CD14-positive monocyte (primary cell): ENCODE measurements around the gene RSPO3. TPM values are rescaled to one million over a fixed set of nuclear protein-coding genes. Genes with fewer than 3 reads are reported as not detected.

Experiments
- DNase-seq, 3 donors: peaks; one replicate each; pipeline ENCODE4 v3.0.0-alpha.2; 2011 to 2022
- H2AFZ ChIP-seq: 2 replicates; pipeline ENCODE4 v1.6.0; 2012; ENCODE audit warnings: mild to moderate bottlenecking, low read depth, low read length, inconsistent platforms; ENCODE audit not compliant: insufficient read depth, poor library complexity, severe bottlenecking
- H3K27ac ChIP-seq, 2 donors: 1 replicate in 1 of 2; 2 replicates in 1 of 2; pipeline ENCODE4 v1.5.1; 2012 to 2013; ENCODE audit warnings: low read length in 2 of 2, control low read depth in 1 of 2, inconsistent platforms in 1 of 2, low read depth in 1 of 2, mild to moderate bottlenecking in 1 of 2
- H3K27me3 ChIP-seq, 2 donors: one replicate each; pipeline versions ENCODE4 v1.6.0 to v1.6.1; 2011 to 2013; ENCODE audit warnings: low read length in 2 of 2; ENCODE audit not compliant: control insufficient read depth in 2 of 2, insufficient read depth in 2 of 2
- H3K36me3 ChIP-seq, 2 donors: replicated peaks in 1 of 2; 1 replicate in 1 of 2; 2 replicates in 1 of 2; pipeline versions ENCODE4 v1.5.1 to v1.6.1; 2012 to 2013; ENCODE audit warnings: low read length in 2 of 2, control low read depth in 1 of 2, inconsistent platforms in 1 of 2, mild to moderate bottlenecking in 1 of 2; ENCODE audit not compliant: insufficient read depth in 2 of 2, control insufficient read depth in 1 of 2
- H3K4me1 ChIP-seq, 2 donors: 1 replicate in 1 of 2; 2 replicates in 1 of 2; pipeline versions ENCODE4 v1.5.1 to v1.6.1; 2012 to 2013; ENCODE audit warnings: low read length in 2 of 2, control low read depth in 1 of 2, inconsistent platforms in 1 of 2, mild to moderate bottlenecking in 1 of 2, moderate library complexity in 1 of 2; ENCODE audit not compliant: insufficient read depth in 2 of 2, control insufficient read depth in 1 of 2
- H3K4me2 ChIP-seq: replicated peaks from 2 replicates; pipeline ENCODE3; 2012; ENCODE audit warnings: low read length, moderate library complexity, mild to moderate bottlenecking; ENCODE audit not compliant: poor library complexity, severe bottlenecking; ENCODE audit errors: extremely low read depth
- H3K4me3 ChIP-seq, 3 experiments: fragments of 200-600 bp in 1 of 3; sonication (generic) in 1 of 3; replicated peaks in 1 of 3; 1 replicate in 2 of 3; 2 replicates in 1 of 3; pipeline ENCODE4 v1.5.1; 2011 to 2013; ENCODE audit warnings: low read length in 3 of 3, mild to moderate bottlenecking in 3 of 3, control low read depth in 2 of 3, low read depth in 2 of 3, inconsistent platforms in 1 of 3, moderate library complexity in 1 of 3
- H3K79me2 ChIP-seq: 2 replicates; pipeline ENCODE4 v1.6.0; 2012; ENCODE audit warnings: mild to moderate bottlenecking, control low read depth, inconsistent platforms, low read length, moderate library complexity; ENCODE audit not compliant: insufficient read depth
- H3K9ac ChIP-seq: 2 replicates; pipeline ENCODE4 v1.6.0; 2017; ENCODE audit warnings: low read length, mild to moderate bottlenecking; ENCODE audit not compliant: insufficient read depth, poor library complexity, severe bottlenecking
- H3K9me3 ChIP-seq, 2 donors: replicated peaks in 1 of 2; 1 replicate in 1 of 2; 2 replicates in 1 of 2; pipeline versions ENCODE4 v1.5.1 to v1.6.1; 2012 to 2013; ENCODE audit warnings: low read length in 2 of 2, control low read depth in 1 of 2; ENCODE audit not compliant: control insufficient read depth in 1 of 2, insufficient read depth in 1 of 2
- H4K20me1 ChIP-seq: 2 replicates; pipeline ENCODE4 v1.6.0; 2012; ENCODE audit warnings: mild to moderate bottlenecking, low read length, control low read depth, moderate library complexity; ENCODE audit not compliant: insufficient read depth
- H3K27ac Mint-ChIP-seq, 7 donors: one replicate each; pipeline ENCODE4 v1.8.0; 2020; ENCODE audit warnings: mild to moderate bottlenecking in 7 of 7, mixed read lengths in 7 of 7, moderate library complexity in 6 of 7, inconsistent platforms in 2 of 7
- H3K27me3 Mint-ChIP-seq, 3 donors: one replicate each; pipeline ENCODE4 v1.8.0; 2021 to 2022; ENCODE audit warnings: low read depth in 3 of 3, mild to moderate bottlenecking in 3 of 3, mixed read lengths in 3 of 3, moderate library complexity in 3 of 3, inconsistent platforms in 1 of 3
- H3K36me3 Mint-ChIP-seq, 2 donors: one replicate each; pipeline ENCODE4 v1.8.0; 2020; ENCODE audit warnings: mixed read lengths in 2 of 2, inconsistent platforms in 1 of 2, mild to moderate bottlenecking in 1 of 2
- H3K4me1 Mint-ChIP-seq: one replicate; pipeline ENCODE4 v1.8.0; 2020; ENCODE audit warnings: mild to moderate bottlenecking, mixed read lengths
- H3K4me3 Mint-ChIP-seq, 2 donors: one replicate each; pipeline ENCODE4 v1.8.0; 2020; ENCODE audit warnings: mild to moderate bottlenecking in 2 of 2, mixed read lengths in 2 of 2, moderate library complexity in 1 of 2
- H3K9me3 Mint-ChIP-seq, 7 donors: one replicate each; pipeline ENCODE4 v1.8.0; 2020 to 2022; ENCODE audit warnings: mixed read lengths in 7 of 7, mild to moderate bottlenecking in 6 of 7, moderate library complexity in 6 of 7, inconsistent platforms in 2 of 7
- CTCF ChIP-seq: fragments of 200-600 bp; IDR thresholded peaks from one replicate; pipeline ENCODE4 v1.8.0; 2022; ENCODE audit warnings: antibody characterized with exemption, mild to moderate bottlenecking
- WGBS: methylation state at CpG from one replicate; pipeline ENCODE4 v1.1.5; 2013; ENCODE audit warnings: missing lambda C conversion rate; ENCODE audit not compliant: insufficient coverage; 5-methylcytosine and 5-hydroxymethylcytosine counted together
- intact Hi-C, 2 donors: fragments of 100-400 bp; cut with micrococcal nuclease; formaldehyde crosslinking; loops; one replicate each; pipeline versions ENCODE4 v1.15.0 to v1.15.1; 2023
- polyA plus RNA-seq, 3 donors: library from polyadenylated mRNA; depleted of rRNA in 1 of 3; unstranded in 2 of 3; stranded (reverse) in 1 of 3; fragments of 300-500 nt in 2 of 3; fragments of >200 nt in 1 of 3; fragmentation: Illumina TruSeq in 2 of 3; gene quantifications; 1 replicate in 2 of 3; 2 replicates in 1 of 3; pipeline ENCODE4 v1.2.3, GENCODE V29; 2012 to 2021

Gene RSPO3
- polyA plus RNA-seq, 3 donors, result not detected

GRCh38 chr6:127111526-127111925 lies 6.9 kb upstream of the RSPO3 start:
- H3K27ac ChIP-seq, result no peak overlapping the region
- no peak overlapping the region for H3K4me3 Mint-ChIP-seq
- H3K4me3 ChIP-seq, result no peak overlapping the region
- H2AFZ ChIP-seq, result no peak overlapping the region
- no CpG with 5 or more reads among the region's 4 CpGs for WGBS
- H3K27me3 ChIP-seq, result peaks cover 22 to 26% of the 10 kb centered on the region in 2 donors
- H3K79me2 ChIP-seq, result no peaks in the 10 kb centered on the region
- H3K4me1 ChIP-seq, result peaks cover 22 to 34% of the 10 kb centered on the region in 2 donors
- H3K27ac Mint-ChIP-seq, result peak overlapping the region in 2 of 7 donors; percentile 38 to 39
- H3K36me3 ChIP-seq, result no peaks in the 10 kb centered on the region
- intact Hi-C loops, result loop anchor here (5.0 to 10.0 kb wide), 2 partner anchors 1117 to 1124 kb away; partner anchors contain the start of gene TRMT11 (in 1 of the 2)
- TF ChIP-seq CTCF, result no peak
- no peak overlapping the region for H3K9ac ChIP-seq
- peaks cover 28% of the 10 kb centered on the region for H3K4me1 Mint-ChIP-seq
- H3K4me2 ChIP-seq, result no peak overlapping the region
- H4K20me1 ChIP-seq, result no peaks in the 10 kb centered on the region
- no peaks in the 10 kb centered on the region for H3K36me3 Mint-ChIP-seq
- H3K27me3 Mint-ChIP-seq, result peaks cover 21 to 27% (median 23%) of the 10 kb centered on the region in 3 donors
- no peaks in the 10 kb centered on the region for H3K9me3 ChIP-seq
- DNase-seq, result no peak
- peaks cover 0 to 2% (median 0%) of the 10 kb centered on the region in 7 donors for H3K9me3 Mint-ChIP-seq

DNA sequence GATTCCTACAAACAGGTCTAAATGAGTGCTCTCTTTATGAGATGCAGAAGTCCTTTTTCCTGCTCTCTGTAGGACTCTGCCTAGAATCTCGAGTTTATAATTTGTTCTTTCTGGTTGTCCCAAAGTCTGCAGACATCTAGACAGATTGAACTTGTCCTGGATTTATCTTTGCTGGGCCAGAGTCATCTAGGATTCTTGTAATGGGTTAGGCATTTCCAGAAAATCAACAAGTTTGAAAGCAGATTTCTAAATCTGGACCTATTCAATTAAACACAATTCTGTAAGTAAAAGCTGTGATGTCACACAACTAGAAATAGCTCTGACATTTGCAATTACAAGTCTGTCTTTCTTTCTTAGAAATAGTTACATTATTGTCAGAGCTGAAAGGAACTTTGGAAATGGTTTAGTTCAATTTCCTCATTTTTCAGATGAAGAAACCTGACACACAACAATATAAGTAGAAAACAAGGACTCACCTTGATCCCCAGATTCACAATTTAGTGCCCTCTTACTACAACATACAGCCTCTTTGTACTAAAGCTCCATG lies 4.2 kb upstream of the RSPO3 start:
- Mint-ChIP-seq H3K27ac (no peak overlapping the region), H3K4me1 (peaks cover 38% of the 10 kb centered on the region), H3K27me3 (peaks cover 45 to 49% (median 49%) of the 10 kb centered on the region in 3 donors), H3K9me3 (peaks cover 3 to 10% (median 7%) of the 10 kb centered on the region in 7 donors), H3K4me3 (peak overlapping the region in 1 of 2 donors; percentile 26), H3K36me3 (peaks cover 0 to 1% of the 10 kb centered on the region in 2 donors)
- H3K9ac ChIP-seq, result no peak overlapping the region
- no peaks in the 10 kb centered on the region for H4K20me1 ChIP-seq
- DNase-seq, result no peak
- H3K27ac ChIP-seq, result no peak overlapping the region
- peaks cover 0 to 9% of the 10 kb centered on the region in 2 donors for H3K9me3 ChIP-seq
- no peak overlapping the region for H3K4me2 ChIP-seq
- no peak overlapping the region for H3K4me3 ChIP-seq
- no peak overlapping the region for H2AFZ ChIP-seq
- no peaks in the 10 kb centered on the region for H3K36me3 ChIP-seq
- no peak for TF ChIP-seq CTCF
- H3K27me3 ChIP-seq, result peaks cover 38 to 49% of the 10 kb centered on the region in 2 donors
- peaks cover 31 to 36% of the 10 kb centered on the region in 2 donors for H3K4me1 ChIP-seq
- 60% methylated on average over 1 of the region's 1 CpG for WGBS
- intact Hi-C loops, result loop anchor here (5.0 to 10.0 kb wide), 2 partner anchors 1119 to 1127 kb away; partner anchors contain the start of gene TRMT11 (in 1 of the 2)
- no peaks in the 10 kb centered on the region for H3K79me2 ChIP-seq
